ENCODE data around the gene BCL2L1.

GRCh38 chr20:31721408-31722256 lies 1.0 kb downstream of the BCL2L1 start:
- no peak for TF ChIP-seq CTCF (IDR thresholded peaks at IDR 0.05)
- TF ChIP-seq POLR2A (IDR thresholded peaks at IDR 0.05), result no peak
- TF ChIP-seq EP300 (IDR thresholded peaks at IDR 0.05), result peak in 1 of 2 donors; percentile 23

Measured in tibial nerve (tissue), 4 donors.